Activated T-cell treated with anti-CD3 and anti-CD28 coated beads, Interleukin-2, amount 50 U/mL, for 1 hour (primary cell): Measurements from ENCODE around the gene MYL9.

Source experiments
- DNase-seq: peaks from one replicate; pipeline ENCODE4 v3.0.0-alpha.2; 2020

Gene MYL9

DNA sequence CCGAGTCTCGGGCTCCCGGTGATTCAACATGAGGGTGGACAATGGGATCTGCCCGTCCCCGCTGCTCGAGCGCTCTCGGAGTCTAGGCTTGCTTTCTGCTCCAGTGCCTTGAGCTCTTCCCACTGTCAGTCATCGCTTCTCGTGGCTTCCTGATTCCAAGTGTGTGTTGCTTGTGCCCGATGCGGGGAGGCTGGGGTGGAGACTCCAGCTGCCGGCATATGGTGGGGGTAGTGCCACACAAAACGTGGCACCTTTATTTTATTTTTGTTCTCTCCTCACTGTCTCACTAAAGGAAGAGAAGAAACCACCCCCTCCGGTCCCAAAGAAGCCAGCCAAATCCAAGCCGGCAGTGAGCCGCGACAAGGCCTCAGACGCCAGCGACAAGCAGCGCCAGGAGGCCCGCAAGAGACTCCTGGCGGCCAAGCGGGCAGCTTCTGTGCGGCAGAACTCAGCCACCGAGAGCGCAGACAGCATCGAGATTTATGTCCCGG is 14.8 kb upstream of the MYL9 start:
- DNase-seq = no peak

DNA sequence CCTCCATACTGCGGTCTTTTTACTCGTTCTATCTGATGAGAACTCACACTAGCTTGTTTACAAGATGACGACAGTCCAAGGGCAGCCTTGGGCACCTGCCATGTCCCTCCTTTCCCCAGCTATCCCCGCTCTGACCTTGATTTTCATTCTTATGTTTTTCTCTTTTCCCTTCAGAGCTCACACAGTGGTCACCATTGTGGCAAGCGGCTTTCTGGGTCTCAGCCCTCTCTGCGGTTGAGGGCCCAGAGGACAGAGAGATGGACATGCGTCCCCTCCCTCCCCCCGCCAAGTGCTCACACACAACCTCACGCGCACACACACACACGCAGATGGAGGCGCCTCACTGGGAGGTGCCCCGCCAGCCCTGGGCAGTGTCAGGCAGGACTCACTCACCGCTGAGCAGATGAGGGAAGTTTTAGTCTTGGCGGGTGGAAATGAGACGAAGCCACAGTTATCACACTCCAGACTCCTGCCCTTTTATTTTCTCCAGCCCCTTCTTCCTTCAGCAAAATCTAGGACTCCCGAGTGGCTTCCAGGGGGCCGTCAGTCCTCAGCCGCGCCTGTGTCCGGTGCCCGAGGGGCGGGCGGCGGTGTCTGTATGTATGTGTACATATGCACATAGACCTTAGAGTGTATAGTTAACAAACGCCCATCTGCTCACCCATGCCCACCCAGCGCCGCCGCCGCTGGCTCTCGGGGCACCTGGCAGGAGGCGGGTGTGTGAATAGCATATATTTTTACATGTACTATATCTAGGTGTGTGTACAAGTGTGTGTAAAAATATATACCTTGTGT is 13.8 kb upstream of the MYL9 start:
- no peak for DNase-seq

DNA sequence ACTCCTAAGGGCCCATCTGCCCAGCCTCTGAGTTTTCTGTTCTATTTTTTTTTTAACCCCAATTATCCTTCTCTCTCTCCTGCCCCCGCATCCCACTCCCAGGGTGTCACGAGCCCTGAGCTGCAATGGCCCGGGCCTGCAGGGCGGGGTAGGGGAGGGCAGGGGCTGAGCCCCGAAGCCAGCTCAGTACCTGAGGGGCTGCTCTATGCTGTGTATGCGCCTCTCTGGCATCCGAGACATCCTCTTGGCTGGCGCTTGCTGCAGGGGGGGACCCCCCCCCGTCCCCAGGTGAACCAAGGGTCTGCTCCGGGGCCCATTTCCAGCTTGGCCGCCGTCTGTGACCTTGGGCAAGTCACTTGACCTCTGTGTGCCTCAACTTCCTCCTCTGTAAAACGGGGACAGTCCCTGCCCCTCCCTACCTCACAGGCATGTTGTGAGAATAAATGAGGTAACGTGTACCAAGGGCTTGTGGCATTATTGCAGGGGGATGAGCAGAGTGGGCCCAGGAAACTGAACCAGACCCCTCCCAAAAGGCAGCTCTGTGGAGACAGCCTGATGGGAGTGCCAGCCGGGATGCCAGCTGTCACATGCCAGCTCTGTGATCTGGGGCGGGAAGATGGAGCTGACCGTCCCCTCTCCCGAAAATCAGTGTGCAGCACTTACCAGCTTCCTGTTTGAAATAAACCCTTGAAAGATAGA is 13.0 kb upstream of the MYL9 start:
- no peak for DNase-seq

DNA sequence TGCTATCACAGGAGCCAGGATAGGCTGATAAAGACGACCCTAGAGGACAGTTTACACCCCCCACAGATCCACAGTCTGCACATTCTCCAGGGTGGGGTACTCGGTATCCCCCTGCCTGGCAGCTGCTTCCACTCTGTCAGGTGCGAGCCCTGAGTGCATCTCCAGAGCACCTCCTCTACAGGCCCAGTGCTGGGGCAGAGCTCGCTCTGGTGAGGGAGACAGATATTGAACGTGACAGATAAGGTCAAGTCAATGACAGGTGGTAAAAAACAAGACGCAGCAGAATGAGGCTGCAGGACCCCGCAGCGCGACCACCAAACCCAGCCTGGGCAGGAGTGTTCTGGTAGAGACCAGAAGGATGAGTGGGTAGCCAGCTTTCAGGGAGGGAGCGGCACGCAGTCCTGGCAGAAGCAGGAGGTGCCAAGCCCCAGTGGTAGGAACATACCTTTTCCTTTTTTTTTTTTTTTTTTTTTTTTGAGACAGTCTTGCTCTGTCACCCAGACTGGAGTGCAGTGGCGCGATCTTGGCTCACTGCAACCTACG is 12.4 kb upstream of the MYL9 start:
- DNase-seq = no peak

DNA sequence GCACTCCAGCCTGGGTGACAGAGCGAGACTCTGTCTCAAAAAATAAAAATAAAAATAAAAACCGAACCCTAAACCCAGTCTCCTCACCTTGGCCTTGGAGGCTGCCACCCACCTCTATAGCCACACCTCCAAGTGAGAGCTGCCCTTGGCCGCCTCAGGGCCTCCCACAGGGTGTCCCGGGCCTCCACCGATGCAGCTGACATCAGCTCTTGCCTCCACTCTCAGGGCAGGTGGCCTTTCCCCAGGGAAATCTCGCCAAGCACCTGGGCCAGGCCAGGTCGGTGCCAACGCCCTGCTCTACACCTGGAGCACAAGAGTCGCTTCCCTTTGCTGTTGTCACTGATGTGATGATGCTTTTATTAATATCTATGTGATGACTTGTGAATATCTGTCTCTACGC is 8.9 kb upstream of the MYL9 start:
- no peak for DNase-seq

DNA sequence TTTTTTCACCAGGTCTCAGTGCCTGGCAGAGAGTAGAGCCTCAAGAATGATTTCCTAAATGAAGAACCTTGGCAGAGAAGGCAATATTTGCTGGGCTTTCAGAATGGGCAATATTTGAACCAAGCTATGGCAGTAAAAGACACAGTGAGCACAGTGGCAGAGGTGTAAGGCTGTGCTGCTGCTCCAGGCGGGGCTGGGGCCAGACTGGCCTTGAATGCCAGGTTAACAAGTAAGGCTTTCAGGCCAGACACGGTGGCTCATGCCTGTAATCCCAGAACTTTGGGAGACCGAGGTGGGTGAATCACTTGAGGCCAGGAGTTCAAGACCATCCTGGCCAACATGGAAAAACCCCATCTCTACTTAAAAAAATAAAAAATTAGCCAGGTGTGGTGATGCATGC is 8.5 kb upstream of the MYL9 start:
- DNase-seq = no peak

DNA sequence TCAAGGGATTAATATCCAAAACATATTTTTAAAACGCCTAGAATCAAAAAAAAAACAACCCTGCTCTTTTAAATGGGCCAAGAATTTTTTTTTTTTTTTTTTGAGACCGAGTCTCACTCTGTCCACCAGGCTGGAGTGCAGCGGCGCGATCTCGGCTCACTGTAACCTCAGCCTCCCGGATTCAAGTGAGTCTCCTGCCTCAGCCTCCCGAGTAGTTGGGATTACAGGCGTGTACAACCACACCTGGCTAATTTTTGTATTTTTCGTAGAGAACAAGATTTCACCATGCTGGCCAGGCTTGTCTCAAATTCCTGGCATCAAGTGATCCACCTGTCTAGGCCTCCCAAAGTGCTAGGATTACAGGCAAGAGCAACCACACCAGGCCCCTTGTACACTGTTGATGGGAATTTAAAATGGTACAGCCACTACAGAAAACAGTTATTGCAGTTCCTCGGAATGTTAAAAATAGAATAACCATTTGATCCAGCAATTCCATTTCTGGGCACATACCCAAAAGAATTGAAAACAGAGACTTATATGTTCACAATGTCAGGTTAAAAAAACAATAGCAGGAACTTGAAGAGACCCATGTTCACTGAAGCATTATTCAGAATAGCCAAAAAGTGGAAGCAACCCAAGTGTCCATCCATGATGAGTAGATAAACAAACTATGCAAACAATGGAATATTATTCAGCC is 3.1 kb upstream of the MYL9 start:
- DNase-seq = no peak

DNA sequence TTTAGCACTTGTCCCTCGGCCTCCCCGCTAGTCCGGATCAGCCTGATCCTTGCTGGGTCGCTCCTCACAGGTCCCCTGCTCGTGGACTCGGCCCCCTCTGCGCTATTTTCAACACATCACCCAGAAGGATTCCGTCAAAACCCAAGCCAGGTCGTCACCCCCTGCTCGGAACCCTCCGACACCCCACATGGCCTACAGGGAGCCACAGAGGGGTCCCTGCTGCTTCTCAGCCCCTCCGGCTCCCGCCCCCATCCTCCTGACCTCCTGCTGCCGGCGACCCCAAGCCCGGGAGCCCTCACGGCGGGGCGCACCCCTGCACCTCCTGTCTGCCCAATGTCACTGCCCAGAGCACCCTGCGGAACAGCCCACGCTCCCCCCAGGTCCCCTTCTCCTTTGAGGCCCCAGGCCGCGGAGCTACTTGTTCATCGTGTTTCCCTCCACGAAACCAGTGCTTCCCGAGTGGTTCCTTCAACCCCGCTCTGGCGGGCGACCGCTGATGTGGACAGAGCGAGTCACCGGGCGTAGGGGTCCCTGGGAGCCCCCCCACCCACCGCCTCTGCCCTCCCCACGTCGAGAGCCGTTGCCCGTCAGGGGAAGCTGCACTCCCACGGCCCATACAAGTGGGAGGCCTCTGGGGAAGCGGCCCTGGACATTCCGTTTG is 638 bp upstream of the MYL9 start:
- DNase-seq = no peak

DNA sequence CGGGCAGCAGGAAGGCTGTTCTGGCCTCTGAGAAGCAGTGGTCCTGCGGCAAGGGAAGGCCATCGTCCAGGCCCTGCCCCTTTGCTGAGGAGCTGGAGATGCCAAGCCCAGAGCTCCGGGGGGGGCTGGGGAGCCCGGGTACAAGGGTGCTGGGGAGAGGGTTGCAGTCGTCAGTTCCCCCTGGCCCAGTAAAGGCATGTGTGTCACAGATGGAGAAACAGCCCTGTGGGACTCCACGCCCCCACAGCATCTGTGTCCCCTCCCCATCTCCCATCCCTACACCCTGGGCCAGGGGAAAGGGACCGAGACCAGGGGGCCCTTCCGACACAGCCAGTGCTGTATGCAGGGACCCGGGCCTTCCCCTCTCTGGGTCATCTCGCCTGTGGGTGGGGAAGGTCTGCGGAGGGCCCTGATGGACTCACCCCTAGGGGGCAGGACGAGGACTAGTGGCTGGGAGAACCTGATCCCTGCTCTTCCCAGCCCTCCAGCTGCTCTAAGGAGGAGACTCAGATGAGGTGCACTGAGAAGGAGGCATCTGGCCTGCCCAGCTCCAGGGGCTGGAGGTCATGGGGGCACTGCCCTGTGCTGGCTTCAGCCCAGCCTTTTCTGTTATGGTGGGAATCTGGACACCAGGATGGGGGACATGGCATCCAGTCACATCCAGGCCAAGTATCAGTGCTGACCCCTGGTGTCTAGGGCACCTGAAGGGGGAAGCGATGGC is 609 bp downstream of the MYL9 start:
- no peak for DNase-seq

DNA sequence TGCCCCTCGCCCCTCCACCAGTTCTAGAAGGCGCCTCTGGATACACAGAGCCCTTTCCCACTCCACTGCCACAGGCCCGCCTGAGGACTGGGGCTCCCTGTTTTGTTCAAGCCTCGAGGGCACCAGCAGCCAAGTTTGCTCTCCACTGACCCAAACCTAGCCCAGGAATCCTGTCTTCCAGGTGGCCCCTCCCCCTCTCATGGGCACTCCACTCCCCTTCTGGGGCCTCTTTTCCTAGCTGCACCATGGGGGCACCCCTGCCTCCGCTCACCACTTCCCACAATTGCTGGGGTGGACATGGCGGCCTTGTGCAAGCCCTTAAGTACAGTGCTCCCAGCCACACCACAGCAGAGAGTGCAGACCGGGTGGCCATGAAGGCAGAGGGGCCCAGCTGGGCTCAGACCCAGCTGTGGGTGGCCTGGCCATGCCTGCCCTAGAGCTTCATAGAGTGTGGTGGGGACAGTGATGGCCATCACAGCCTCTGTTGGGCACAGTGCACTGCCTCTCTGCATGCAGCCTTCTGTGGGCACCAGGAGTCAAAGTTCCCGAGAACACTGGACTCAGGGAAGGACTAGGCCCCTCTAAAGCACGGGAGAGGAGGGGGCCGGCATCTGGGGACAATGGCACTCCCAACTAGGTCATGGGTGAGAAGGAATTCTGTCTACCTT is 1.3 kb downstream of the MYL9 start:
- DNase-seq = no peak

DNA sequence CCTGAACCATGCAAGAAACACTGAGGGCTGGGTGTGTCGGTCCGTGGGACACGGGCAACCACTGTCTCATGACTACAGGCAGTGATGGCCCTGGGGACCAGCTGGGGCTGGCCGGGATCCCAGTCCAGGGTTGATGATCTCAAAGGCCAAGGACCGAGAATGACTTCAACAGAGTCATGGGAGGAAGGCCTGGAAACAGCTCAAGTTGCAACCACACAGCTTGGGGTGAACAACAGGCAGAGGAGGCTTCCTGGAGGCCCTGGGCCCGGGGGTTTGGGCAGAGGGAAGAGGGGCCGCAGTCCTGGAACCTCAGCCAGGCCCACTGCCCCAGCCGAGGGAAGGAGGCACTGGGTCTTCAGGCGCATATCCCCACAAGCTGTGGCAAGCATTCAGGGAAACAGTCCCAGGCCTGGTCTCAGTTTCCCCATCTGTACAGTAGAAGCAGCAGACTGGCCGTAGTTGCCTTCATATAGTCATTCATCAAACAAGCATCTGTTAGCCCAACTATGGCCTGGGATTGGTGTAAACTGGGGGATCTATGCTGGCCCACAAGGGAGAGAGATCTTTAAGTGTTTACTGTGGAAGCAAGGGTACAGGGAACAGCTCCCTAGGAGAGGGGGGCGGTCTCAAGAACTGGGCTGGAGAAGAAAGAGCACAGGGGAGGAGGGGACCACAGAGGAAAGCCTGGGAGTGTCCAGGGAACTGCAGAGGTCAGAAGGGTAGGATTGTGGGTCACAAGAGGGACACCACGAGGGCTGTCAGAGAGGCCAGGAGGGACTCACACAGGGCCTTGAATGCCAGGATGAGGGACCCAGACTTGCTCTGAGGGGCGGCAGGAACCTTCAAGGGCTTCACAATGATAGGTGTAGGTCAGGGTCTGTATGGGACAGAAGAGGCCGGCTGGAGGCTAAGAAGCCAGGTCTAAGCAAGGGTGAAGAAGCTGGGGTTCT is 2.1 kb downstream of the MYL9 start:
- DNase-seq = no peak

DNA sequence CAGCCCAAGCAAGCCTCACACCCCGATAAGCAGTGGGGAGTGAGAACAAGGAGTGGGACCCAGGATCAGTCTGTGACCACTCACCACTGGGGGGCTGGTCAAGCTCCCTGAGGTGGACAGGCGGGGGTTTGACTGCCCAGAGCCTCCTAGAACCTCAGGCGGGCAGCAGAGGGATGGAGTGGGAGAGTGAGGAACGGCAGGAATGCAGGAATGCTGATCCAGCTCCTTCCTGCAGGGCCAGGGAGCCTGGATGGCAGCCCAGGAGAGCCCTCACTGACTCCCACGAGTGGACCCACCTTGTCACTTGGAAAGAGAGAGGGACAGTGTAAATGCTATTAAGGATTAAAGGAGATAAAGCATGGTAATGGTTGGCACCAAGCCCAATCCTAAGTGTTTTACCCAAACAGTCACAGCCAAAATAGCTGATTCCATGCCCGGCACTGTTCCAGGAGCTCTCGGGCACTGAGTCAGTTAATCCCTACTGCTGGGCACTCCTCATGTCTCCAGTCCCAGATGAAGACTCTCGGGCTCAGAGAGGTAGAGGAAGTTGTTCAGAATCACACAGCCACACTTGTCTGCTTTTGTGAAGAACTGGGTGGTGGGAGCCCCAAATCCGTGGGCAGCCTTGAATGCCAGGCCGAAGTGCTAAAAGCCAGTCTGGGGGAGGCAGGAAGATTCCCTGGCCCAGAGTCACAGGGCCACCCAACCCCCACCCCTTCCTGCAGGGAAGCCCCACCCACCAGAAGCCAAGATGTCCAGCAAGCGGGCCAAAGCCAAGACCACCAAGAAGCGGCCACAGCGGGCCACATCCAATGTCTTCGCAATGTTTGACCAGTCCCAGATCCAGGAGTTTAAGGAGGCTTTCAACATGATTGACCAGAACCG is 3.1 kb downstream of the MYL9 start:
- DNase-seq = no peak

DNA sequence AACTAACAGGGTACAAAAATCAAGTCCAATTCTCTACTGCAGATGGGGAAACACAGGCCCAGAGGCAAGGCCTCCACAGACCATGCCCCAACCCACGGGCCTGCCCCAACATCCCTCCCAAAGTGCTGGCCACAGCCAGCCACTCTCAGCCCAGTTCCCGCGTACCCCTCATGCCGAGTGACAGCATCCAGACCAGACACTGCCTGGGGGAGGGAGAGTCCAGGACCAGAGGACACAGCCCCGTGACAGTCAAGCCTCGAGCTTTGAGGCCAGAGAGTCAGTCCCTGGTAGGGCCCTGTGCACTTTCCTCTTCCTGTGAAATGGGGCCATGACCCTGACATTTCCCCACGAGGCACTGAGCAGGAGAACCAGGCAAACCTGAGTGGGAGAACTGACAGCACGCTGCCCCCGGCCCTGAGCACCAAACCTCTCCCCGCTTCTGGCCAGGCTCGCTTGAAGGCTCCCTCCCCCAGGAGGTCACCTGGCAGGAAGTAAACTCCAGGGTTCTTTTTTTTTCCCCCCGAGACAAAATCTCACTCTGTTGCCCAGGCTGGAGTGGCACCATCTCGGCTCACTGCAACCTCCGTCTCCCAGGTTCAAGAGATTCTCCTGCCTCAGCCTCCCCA is 4.9 kb downstream of the MYL9 start:
- DNase-seq = no peak

DNA sequence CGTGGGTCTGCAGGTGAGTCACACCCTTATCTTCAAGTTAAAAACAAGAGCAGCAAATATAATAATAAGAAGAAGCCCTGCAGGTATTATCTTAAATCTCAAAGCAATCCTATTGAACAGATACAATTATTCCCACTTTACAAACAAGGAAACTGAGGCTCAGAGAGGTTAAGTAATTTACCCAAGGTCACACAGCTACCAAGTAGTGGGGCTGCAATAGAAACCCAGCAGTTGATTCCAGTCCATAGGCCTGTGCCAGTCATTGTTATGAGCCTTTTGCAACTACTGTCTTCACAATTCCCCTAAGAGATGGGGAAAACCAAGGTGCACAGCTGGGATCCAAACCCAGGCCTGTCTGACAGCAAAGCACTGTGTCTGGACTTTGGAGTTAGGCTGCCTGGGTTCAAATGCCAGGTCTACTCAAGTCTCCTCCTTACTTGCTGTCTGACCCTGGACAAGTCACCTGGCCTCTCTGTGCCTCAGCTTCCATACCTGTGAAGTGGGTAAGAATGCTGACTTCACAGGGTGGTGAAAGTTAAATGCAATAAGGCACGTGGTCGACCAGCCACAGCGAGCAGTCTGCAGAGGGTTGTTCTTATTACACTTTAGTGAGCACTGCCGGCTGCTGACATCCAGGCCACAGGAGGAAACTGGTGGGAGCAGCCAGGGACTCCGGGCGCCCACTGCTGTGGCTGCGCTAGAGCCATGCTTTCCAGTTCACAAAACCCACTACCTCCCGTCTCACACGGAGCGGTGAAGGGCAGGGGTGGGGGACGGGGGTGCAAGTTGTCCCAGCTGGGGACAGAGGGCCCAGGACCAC is 6.1 kb downstream of the MYL9 start:
- DNase-seq = no peak

DNA sequence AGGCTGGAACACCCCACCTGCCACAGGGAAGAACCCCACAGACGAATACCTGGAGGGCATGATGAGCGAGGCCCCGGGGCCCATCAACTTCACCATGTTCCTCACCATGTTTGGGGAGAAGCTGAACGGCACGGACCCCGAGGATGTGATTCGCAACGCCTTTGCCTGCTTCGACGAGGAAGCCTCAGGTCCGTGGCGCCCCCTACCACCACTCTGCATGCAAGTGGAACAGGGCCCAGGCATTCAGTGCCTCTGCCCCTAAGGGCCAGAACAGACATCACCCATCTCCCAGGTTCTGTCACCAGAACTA is 6.6 kb downstream of the MYL9 start:
- DNase-seq = no peak

DNA sequence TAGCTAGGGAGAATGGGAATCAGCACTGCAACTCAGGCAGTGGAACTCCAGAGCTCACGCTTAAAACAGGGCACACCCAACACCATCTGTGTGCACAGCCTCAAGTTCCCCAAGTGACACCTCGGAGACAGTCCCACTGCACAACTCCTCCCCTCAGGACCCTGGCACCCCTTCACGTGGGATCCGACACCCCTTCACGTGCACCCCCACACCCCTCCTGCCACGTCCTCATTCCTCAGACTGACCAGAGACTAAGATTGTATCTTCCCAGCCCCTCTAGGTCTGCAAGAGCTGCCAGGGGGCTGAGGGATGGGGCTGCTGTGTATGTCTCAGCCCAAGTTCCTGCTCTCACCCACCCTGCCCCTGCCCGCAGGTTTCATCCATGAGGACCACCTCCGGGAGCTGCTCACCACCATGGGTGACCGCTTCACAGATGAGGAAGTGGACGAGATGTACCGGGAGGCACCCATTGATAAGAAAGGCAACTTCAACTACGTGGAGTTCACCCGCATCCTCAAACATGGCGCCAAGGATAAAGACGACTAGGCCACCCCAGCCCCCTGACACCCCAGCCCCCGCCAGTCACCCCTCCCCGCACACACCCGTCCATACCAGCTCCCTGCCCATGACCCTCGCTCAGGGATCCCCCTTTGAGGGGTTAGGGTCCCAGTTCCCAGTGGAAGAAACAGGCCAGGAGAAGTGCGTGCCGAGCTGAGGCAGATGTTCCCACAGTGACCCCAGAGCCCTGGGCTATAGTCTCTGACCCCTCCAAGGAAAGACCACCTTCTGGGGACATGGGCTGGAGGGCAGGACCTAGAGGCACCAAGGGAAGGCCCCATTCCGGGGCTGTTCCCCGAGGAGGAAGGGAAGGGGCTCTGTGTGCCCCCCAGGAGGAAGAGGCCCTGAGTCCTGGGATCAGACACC is 7.6 kb downstream of the MYL9 start:
- DNase-seq = no peak

DNA sequence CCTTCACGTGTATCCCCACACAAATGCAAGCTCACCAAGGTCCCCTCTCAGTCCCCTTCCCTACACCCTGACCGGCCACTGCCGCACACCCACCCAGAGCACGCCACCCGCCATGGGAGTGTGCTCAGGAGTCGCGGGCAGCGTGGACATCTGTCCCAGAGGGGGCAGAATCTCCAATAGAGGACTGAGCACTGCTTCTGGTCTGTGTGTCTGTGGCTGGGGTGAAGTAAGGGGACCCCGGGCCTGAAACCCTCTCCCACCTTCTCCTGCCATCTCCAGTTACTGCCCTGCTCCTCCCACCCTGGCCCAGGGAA is 8.3 kb downstream of the MYL9 start:
- no peak for DNase-seq
